Body of pancreas (tissue), 4 donors: Measurements from ENCODE around the gene DNAH6.

Experiments
- POLR2A ChIP-seq, 3 donors: fragments of 450-650 bp; IDR thresholded peaks; one replicate each; pipeline ENCODE4 v1.6.1; 2016; ENCODE audit warnings: antibody characterized with exemption in 3 of 3, mild to moderate bottlenecking in 2 of 3
- TF ChIP-seq, protein P1 (sequence below), 7 experiments: fragments of 450-650 bp in 4 of 7; fragments of 200-600 bp in 3 of 7; sonication (generic) in 3 of 7; IDR thresholded peaks; one replicate each; pipeline ENCODE4 v1.5.1; 2016 to 2019; ENCODE audit warnings: antibody characterized with exemption in 7 of 7

DNA sequence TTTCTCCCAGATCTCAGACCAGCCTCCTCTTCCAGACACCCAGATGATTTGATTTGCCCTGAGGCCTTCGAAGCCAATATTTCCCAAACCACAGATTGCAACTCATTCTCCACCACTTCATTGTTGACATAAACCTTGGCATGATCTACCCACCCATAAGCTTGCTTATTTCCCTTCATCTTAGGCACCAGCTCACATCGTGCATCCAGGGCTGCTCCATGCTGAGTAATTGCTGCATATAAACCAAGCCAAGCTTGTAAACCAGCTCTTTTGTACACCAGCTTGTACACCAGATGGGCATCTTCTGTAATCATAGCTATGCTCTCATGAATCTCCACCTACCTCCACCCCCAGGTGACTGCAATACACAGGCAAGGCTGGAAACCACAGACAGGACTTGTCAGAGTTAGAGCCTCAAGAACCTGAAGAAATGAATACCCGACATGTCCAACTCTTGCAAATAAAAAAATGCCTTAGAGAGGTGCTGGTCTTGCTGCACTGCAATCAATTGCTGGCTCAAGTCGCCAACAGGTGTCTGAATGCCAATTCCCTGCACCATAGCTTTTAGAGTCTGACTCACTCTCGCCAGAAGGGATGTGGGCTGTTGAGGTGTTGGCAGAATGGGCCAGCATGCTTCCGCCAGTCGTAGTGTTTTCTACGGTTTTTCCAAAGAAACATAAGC, 333.1 kb downstream of the DNAH6 start:
- TF ChIP-seq, protein P1, sequence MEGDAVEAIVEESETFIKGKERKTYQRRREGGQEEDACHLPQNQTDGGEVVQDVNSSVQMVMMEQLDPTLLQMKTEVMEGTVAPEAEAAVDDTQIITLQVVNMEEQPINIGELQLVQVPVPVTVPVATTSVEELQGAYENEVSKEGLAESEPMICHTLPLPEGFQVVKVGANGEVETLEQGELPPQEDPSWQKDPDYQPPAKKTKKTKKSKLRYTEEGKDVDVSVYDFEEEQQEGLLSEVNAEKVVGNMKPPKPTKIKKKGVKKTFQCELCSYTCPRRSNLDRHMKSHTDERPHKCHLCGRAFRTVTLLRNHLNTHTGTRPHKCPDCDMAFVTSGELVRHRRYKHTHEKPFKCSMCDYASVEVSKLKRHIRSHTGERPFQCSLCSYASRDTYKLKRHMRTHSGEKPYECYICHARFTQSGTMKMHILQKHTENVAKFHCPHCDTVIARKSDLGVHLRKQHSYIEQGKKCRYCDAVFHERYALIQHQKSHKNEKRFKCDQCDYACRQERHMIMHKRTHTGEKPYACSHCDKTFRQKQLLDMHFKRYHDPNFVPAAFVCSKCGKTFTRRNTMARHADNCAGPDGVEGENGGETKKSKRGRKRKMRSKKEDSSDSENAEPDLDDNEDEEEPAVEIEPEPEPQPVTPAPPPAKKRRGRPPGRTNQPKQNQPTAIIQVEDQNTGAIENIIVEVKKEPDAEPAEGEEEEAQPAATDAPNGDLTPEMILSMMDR (IDR thresholded peaks at IDR 0.05), result no peak
- TF ChIP-seq POLR2A (IDR thresholded peaks at IDR 0.05), result no peak
